ENCODE measurements around the gene CCNY. TPM values are rescaled to one million over a fixed set of nuclear protein-coding genes. Genes with fewer than 3 reads are reported as not detected.

Gene CCNY
- total and polyA plus RNA-seq, 2 donors (not counting 1 experiment from before 2014, with no cell fraction given), result 34.1 to 64.9 TPM

DNA sequence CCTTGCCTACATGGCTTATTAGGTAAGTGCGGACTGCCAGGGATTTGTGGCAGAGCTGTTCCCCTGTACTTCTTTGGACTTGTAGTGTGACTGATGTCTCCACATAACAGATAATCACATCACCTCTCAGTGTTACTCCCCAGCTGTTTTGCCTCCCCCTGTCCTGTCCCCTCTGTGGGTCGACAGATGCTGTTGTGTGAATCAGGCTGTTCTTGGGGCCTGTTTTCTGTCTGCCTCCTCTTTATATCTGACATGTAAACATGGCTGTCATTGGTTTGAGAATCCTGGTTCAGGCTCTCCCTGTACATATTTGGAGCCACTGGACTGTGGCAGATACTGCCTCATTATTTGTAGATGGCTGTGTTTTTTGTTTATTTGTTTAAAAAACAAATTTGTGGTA lies 22.7 kb downstream of the CCNY start:
- Mint-ChIP-seq H3K9me3 (ENCODE audit: insufficient read depth) (no peaks in the 10 kb centered on the region), H3K4me3 (no peak overlapping the region), H3K27me3 (no peaks in the 10 kb centered on the region), H3K4me1 (peaks cover 62% of the 10 kb centered on the region), H3K27ac (no peak overlapping the region)
- TF ChIP-seq, protein P1, sequence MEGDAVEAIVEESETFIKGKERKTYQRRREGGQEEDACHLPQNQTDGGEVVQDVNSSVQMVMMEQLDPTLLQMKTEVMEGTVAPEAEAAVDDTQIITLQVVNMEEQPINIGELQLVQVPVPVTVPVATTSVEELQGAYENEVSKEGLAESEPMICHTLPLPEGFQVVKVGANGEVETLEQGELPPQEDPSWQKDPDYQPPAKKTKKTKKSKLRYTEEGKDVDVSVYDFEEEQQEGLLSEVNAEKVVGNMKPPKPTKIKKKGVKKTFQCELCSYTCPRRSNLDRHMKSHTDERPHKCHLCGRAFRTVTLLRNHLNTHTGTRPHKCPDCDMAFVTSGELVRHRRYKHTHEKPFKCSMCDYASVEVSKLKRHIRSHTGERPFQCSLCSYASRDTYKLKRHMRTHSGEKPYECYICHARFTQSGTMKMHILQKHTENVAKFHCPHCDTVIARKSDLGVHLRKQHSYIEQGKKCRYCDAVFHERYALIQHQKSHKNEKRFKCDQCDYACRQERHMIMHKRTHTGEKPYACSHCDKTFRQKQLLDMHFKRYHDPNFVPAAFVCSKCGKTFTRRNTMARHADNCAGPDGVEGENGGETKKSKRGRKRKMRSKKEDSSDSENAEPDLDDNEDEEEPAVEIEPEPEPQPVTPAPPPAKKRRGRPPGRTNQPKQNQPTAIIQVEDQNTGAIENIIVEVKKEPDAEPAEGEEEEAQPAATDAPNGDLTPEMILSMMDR (IDR thresholded peaks at IDR 0.05), result no peak
- no peak for TF ChIP-seq EZH2 (IDR thresholded peaks at IDR 0.05; ENCODE audit: borderline replicate concordance, insufficient read depth, low read depth, low read length, poor library complexity, severe bottlenecking)
- ChIA-PET POLR2A (no interaction called here), CTCF (no interaction called here)
- Histone ChIP-seq H3K4me1 (ENCODE audit: control insufficient read depth in 2 of 2, insufficient read depth in 2 of 2, low read length in 2 of 2) (peaks cover 15 to 19% of the 10 kb centered on the region in 2 donors), H3K4me3 (ENCODE audit: control extremely low read depth in 1 of 5, extremely low read depth in 1 of 5, insufficient read depth in 1 of 5, low read depth in 2 of 5, low read length in 4 of 5) (no peak overlapping the region), H3K27me3 (replicated peaks in 1 of 4; ENCODE audit: control extremely low read depth in 1 of 4, control insufficient read depth in 3 of 4, insufficient read depth in 4 of 4, low read length in 3 of 4) (no peaks in the 10 kb centered on the region), H2AFZ (ENCODE audit: insufficient read depth, low read depth, low read length, poor library complexity, severe bottlenecking) (no peak overlapping the region), H3K9ac (ENCODE audit: low read length) (no peak overlapping the region), H3K79me2 (ENCODE audit: control insufficient read depth, insufficient read depth, low read length) (peaks cover 97% of the 10 kb centered on the region), H3K9me3 (ENCODE audit: control extremely low read depth in 1 of 3, control insufficient read depth in 2 of 3, insufficient read depth in 1 of 3, low read length in 2 of 3) (no peaks in the 10 kb centered on the region), H3K4me2 (replicated peaks; ENCODE audit: low read depth, low read length, poor library complexity, severe bottlenecking) (no peak overlapping the region), H4K20me1 (ENCODE audit: control insufficient read depth, insufficient read depth, low read length, poor library complexity, severe bottlenecking) (peaks cover 82% of the 10 kb centered on the region), H3K36me3 (replicated peaks in 1 of 2; ENCODE audit: control extremely low read depth in 1 of 2, control insufficient read depth in 1 of 2, extremely low read depth in 1 of 2, insufficient read depth in 2 of 2, low read length in 1 of 2) (no peaks in the 10 kb centered on the region), H3K27ac (ENCODE audit: low read length in 2 of 2) (no peak overlapping the region)
- DNase-seq (no peak), ATAC-seq (ENCODE audit: low read depth) (no peak)
- no CpG with 5 or more reads among the region's 2 CpGs for WGBS (ENCODE audit: insufficient coverage)
- intact Hi-C loops (cut with micrococcal nuclease), result no loop called here

DNA sequence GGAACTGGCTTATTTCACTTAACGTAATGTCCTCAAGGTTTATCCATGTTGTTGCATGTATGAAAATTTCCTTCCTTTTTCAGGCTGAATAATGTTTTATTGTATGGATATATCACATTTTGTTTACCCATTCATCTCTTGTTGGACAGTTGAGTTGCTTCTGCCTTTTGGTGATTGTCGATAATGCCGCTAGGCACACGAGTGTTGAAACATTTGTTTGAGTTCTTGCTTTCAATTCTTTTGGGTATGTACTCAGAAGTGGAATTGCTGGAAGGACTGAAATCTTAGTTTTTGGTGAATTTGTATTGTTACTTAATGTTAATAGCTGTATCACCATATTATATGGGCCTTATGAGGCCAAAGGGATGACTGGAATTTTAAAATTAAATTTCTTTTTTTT lies 23.6 kb downstream of the CCNY start:
- no peak overlapping the region for H3K4me3 ChIP-seq (ENCODE audit: control extremely low read depth in 1 of 5, extremely low read depth in 1 of 5, insufficient read depth in 1 of 5, low read depth in 2 of 5, low read length in 4 of 5)

More for the DNA sequence above, 23.6 kb downstream of the CCNY start:
- Histone ChIP-seq H4K20me1 (ENCODE audit: control insufficient read depth, insufficient read depth, low read length, poor library complexity, severe bottlenecking) (peaks cover 81% of the 10 kb centered on the region), H3K27me3 (replicated peaks in 1 of 4; ENCODE audit: control extremely low read depth in 1 of 4, control insufficient read depth in 3 of 4, insufficient read depth in 4 of 4, low read length in 3 of 4) (no peaks in the 10 kb centered on the region), H3K36me3 (replicated peaks in 1 of 2; ENCODE audit: control extremely low read depth in 1 of 2, control insufficient read depth in 1 of 2, extremely low read depth in 1 of 2, insufficient read depth in 2 of 2, low read length in 1 of 2) (no peaks in the 10 kb centered on the region), H3K9ac (ENCODE audit: low read length) (no peak overlapping the region), H3K4me2 (replicated peaks; ENCODE audit: low read depth, low read length, poor library complexity, severe bottlenecking) (no peak overlapping the region), H2AFZ (ENCODE audit: insufficient read depth, low read depth, low read length, poor library complexity, severe bottlenecking) (no peak overlapping the region), H3K9me3 (ENCODE audit: control extremely low read depth in 1 of 3, control insufficient read depth in 2 of 3, insufficient read depth in 1 of 3, low read length in 2 of 3) (no peaks in the 10 kb centered on the region), H3K79me2 (ENCODE audit: control insufficient read depth, insufficient read depth, low read length) (peaks cover 97% of the 10 kb centered on the region), H3K4me1 (ENCODE audit: control insufficient read depth in 2 of 2, insufficient read depth in 2 of 2, low read length in 2 of 2) (peaks cover 11 to 19% of the 10 kb centered on the region in 2 donors), H3K27ac (ENCODE audit: low read length in 2 of 2) (no peak overlapping the region)
- WGBS (ENCODE audit: insufficient coverage), result 96% methylated on average over 3 of the region's 4 CpGs
- ChIA-PET CTCF (no interaction called here), POLR2A (no interaction called here)
- TF ChIP-seq, protein P1 (IDR thresholded peaks at IDR 0.05), result no peak
- no peak for TF ChIP-seq EZH2 (IDR thresholded peaks at IDR 0.05; ENCODE audit: borderline replicate concordance, insufficient read depth, low read depth, low read length, poor library complexity, severe bottlenecking)
- H3K27ac Mint-ChIP-seq, result no peak overlapping the region
- ATAC-seq (ENCODE audit: low read depth) (no peak), DNase-seq (no peak)
- H3K4me3 Mint-ChIP-seq, result no peak overlapping the region
- peaks cover 60% of the 10 kb centered on the region for H3K4me1 Mint-ChIP-seq
- intact Hi-C loops (cut with micrococcal nuclease), result no loop called here
- no peaks in the 10 kb centered on the region for H3K27me3 Mint-ChIP-seq
- no peaks in the 10 kb centered on the region for H3K9me3 Mint-ChIP-seq (ENCODE audit: insufficient read depth)
